ENCODE results near the gene KBTBD7. TPM values are rescaled to one million over a fixed set of nuclear protein-coding genes. Genes with fewer than 3 reads are reported as not detected.
A peak's percentile ranks its signal among the peaks of the same experiment; 100 is the strongest.

KBTBD7 gene, protein sequence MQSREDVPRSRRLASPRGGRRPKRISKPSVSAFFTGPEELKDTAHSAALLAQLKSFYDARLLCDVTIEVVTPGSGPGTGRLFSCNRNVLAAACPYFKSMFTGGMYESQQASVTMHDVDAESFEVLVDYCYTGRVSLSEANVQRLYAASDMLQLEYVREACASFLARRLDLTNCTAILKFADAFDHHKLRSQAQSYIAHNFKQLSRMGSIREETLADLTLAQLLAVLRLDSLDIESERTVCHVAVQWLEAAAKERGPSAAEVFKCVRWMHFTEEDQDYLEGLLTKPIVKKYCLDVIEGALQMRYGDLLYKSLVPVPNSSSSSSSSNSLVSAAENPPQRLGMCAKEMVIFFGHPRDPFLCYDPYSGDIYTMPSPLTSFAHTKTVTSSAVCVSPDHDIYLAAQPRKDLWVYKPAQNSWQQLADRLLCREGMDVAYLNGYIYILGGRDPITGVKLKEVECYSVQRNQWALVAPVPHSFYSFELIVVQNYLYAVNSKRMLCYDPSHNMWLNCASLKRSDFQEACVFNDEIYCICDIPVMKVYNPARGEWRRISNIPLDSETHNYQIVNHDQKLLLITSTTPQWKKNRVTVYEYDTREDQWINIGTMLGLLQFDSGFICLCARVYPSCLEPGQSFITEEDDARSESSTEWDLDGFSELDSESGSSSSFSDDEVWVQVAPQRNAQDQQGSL
- 10 to 100 TPM in 1 of 3 donors, 1 to 10 TPM in 2; 5.1 to 14.8 (median 7.0) TPM for polyA plus RNA-seq

DNA sequence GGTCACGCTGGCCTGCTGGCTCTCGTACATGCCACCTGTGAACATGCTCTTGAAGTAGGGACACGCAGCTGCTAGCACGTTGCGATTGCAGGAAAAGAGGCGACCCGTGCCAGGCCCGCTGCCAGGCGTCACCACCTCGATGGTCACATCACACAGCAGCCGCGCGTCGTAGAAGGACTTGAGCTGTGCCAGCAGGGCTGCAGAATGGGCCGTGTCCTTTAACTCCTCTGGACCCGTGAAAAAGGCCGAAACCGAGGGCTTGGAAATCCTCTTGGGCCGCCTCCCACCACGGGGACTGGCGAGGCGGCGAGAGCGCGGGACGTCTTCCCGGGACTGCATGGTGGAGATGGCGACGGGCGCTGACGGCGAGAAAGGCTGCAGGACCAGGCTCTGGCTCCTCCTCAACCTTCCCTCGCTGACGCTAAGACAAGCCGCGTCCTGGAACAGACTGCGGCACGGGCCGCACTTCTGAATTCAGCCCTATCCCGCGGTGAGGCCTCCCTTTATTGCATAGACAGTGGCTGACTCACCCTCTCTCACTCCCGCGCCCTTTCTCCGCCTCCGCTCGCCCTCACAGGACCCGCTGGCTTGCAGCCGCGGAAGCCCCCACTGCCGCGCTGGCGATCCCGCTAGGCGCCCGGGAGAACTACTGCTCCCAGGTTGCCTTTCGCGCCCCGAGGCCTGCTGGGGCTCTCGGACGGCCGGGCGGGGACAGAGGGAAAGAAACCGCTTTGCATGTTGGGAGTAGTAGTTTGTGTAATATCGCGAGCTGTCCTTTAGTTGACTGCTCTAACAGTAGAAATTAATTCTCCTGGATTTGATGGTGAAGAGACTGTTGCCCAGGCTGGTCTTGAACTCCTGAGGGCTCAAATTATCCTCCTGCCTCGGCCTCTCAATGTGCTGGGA, at the start of gene KBTBD7:
TSS of gene KBTBD7 (minus strand) at position 651 of the 906 bp plus-strand sequence. CDS start at position 339, 312 bp downstream.
- peak within 1 kb of the TSS; percentile 80 to 95 (median 91) for H3K27ac Mint-ChIP-seq
- H3K4me1 Mint-ChIP-seq, result peaks cover 33 to 53% of the 10 kb centered on the region in 2 donors
- peak; percentile 85 to 87 (median 87) for DNase-seq
- peak within 1 kb of the TSS; percentile 93 to 97 (median 96) for H3K4me3 Mint-ChIP-seq
- H3K9me3 Mint-ChIP-seq, result no peaks in the 10 kb centered on the region
- peaks cover 0 to 12% (median 10%) of the 10 kb centered on the region in 3 donors for H3K36me3 Mint-ChIP-seq
- peaks cover 2 to 5% (median 2%) of the 10 kb centered on the region in 3 donors for H3K27me3 Mint-ChIP-seq (ENCODE audit: low read depth in 3 of 3)

DNA sequence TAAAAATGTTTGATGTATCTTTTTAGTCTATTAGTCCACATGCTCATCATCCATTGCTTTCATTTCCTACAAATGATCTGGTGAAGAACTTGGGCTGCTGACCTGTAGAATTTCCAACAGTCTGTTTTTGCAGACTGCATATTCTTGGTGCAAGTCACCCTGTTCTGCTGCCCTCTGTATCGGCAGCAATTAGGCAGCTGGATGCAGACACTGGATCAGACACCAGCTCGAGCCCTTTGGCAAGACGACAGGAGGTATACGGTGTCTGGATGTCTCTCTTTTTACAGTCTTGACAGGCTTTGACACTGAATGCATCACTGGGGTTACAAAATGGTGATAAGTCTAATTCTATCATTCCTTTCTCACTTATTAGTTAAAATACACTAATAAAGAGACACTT, 47.3 kb upstream of the KBTBD7 start:
- Mint-ChIP-seq H3K27ac (no peak overlapping the region), H3K4me1 (peaks cover 12 to 16% of the 10 kb centered on the region in 2 donors), H3K4me3 (no peak overlapping the region), H3K27me3 (ENCODE audit: low read depth in 3 of 3) (no peaks in the 10 kb centered on the region), H3K9me3 (no peaks in the 10 kb centered on the region), H3K36me3 (peaks cover 14 to 17% (median 17%) of the 10 kb centered on the region in 3 donors)
- DNase-seq, result no peak

DNA sequence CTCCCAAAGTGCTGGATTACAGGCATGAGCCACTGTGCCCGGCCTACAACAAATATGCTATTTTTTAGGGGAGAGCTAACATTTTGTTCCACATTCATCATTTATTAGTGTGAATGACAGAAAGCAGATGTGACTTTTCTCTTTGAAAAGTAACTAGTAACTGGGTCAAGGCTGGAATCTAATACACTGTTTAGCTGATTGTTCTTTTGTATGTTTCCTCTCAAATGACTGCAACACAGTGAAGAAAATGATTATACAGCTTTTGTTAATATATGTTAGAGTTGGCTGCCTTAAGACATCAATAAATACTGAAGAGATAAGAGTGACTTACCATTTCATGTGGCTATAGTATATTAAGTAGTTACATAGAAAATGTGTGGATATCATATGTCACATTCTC, 42.0 kb upstream of the KBTBD7 start:
- Mint-ChIP-seq H3K4me1 (peaks cover 14 to 15% of the 10 kb centered on the region in 2 donors), H3K4me3 (no peak overlapping the region), H3K36me3 (peaks cover 28 to 40% (median 33%) of the 10 kb centered on the region in 3 donors), H3K9me3 (no peaks in the 10 kb centered on the region), H3K27me3 (ENCODE audit: low read depth in 3 of 3) (no peaks in the 10 kb centered on the region), H3K27ac (no peak overlapping the region)
- no peak for DNase-seq

DNA sequence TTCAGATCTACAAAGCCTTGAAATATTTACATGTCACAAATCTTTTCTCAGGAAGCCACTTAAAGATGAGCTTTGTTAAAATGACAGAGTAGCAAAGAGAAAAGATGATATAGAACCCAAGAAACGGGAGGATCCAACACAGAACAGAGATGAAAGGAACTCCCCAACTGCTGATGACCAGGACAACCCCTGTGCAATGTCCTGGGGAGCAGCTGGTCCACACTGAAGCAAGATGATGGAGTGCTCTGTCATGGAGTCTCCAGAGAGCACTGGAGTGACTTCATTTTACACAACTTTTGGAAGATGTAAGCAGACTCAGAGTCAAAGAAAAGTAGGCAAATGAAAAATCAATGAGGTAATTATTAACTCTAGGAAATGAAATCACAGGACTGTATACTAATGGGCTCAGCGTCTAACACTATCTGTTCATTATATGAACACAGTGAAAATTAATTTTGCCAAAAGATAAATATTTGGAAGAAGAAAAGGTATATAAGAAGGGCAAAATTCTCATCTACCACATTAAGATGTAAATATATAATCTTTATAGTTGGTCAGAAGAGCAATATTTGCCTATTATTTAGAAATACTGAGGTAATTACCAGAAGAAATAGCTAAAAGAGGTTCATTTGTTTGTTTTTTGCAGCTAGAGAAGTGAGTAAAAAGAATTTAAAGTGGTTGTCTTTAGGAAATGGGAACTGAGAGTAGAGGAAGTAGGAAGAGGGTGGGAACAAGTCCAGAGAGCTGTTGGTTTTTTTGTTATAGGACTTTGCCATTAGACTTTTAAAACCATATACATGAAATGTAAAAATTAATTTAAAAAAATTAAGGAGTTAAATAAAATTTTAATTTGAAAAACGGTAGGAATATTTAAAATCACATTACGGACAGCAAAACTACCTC, 38.5 kb upstream of the KBTBD7 start:
- H3K4me1 Mint-ChIP-seq, result peaks cover 20% of the 10 kb centered on the region in 2 donors
- no peaks in the 10 kb centered on the region for H3K9me3 Mint-ChIP-seq
- H3K27me3 Mint-ChIP-seq (ENCODE audit: low read depth in 3 of 3), result no peaks in the 10 kb centered on the region
- peak overlapping the region in 4 of 6 donors; percentile 49 to 80 (median 62) for H3K27ac Mint-ChIP-seq
- DNase-seq, result no peak
- H3K36me3 Mint-ChIP-seq, result peaks cover 13 to 39% (median 27%) of the 10 kb centered on the region in 3 donors
- peak overlapping the region in 1 of 5 donors; percentile 67 for H3K4me3 Mint-ChIP-seq

DNA sequence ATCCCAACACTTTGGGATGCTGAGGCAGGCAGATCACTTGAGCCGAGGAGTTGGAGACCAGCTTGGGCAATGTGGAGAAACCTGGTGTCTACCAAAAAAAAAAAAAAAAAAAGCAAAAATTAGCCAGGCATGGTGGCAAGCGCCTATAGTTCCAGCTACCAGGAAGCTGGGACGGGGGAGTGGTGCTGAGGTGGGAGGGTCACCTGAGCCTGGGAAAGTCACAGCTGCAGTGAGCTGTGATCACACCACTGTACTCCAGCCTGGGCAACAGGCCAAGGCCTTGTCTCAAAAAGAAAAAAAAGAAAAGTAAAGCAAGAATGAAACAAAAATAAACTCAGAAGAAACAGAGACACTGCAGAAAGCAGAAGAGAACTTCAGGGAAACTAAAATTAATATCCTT, 37.4 kb upstream of the KBTBD7 start:
- peaks cover 13 to 42% (median 27%) of the 10 kb centered on the region in 3 donors for H3K36me3 Mint-ChIP-seq
- peak overlapping the region; percentile 21 to 80 (median 54) for H3K27ac Mint-ChIP-seq
- H3K27me3 Mint-ChIP-seq (ENCODE audit: low read depth in 3 of 3), result no peaks in the 10 kb centered on the region
- DNase-seq, result peak in 2 of 3 donors; percentile 4 to 33
- H3K9me3 Mint-ChIP-seq, result no peaks in the 10 kb centered on the region
- peaks cover 20% of the 10 kb centered on the region in 2 donors for H3K4me1 Mint-ChIP-seq
- H3K4me3 Mint-ChIP-seq, result peak overlapping the region in 4 of 5 donors; percentile 49 to 67 (median 55)

DNA sequence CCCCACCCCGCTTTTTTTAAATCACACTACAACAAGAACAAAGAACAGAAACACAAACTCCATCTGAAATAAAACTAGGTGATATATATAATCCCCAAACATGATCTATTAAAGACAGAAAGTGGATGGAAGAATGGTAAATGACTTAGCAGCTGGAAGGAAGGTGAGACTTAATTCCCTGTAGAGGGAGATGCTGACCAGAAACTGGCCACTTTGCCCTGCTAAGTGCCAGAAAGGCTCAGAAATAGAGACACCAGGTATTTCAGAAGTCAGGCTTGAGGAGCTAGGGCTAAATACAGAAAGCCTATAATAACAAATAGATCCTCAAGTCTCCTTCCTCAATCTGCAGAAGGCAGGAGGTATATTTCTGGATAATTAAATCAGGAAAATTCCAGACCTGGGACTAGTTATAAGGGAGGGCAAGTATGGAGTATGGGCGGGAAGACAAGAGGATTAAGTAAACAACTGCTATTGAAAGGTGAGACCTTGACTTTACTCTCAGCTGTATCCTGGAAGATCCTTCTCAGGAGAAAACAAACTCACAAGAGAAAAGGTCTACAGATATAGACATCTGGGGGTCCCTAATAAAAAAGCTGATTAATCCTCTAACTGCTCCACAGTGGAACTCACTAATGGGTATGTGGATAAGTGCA, 36.8 kb upstream of the KBTBD7 start:
- H3K4me1 Mint-ChIP-seq, result peaks cover 20% of the 10 kb centered on the region in 2 donors
- no peak for DNase-seq
- no peaks in the 10 kb centered on the region for H3K9me3 Mint-ChIP-seq
- no peaks in the 10 kb centered on the region for H3K27me3 Mint-ChIP-seq (ENCODE audit: low read depth in 3 of 3)
- peak overlapping the region in 3 of 5 donors; percentile 52 to 67 (median 58) for H3K4me3 Mint-ChIP-seq
- peaks cover 9 to 46% (median 23%) of the 10 kb centered on the region in 3 donors for H3K36me3 Mint-ChIP-seq
- H3K27ac Mint-ChIP-seq, result peak overlapping the region; percentile 39 to 80 (median 55)

DNA sequence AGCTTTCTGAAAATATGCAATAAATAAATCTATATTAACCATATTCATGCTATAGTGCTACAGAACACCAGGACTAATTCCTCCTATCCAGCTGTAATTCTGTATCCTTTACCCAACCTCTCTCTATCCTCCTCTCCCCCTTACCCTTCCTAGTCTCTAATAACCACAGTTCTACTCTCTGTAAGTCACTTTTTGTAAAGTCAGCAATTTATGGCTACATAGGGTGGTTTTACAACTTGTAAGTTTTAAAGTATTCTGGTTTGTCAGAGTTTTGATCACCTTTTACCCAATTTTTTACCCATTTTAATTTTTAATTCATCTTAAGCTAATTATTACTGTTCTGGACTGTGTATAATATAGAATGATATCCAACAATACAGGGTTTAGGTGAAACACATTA, 35.0 kb upstream of the KBTBD7 start:
- Mint-ChIP-seq H3K4me1 (peaks cover 20% of the 10 kb centered on the region in 2 donors), H3K27me3 (ENCODE audit: low read depth in 3 of 3) (no peaks in the 10 kb centered on the region), H3K4me3 (no peak overlapping the region), H3K36me3 (peaks cover 9 to 38% (median 19%) of the 10 kb centered on the region in 3 donors), H3K9me3 (no peaks in the 10 kb centered on the region), H3K27ac (no peak overlapping the region)
- DNase-seq, result no peak

DNA sequence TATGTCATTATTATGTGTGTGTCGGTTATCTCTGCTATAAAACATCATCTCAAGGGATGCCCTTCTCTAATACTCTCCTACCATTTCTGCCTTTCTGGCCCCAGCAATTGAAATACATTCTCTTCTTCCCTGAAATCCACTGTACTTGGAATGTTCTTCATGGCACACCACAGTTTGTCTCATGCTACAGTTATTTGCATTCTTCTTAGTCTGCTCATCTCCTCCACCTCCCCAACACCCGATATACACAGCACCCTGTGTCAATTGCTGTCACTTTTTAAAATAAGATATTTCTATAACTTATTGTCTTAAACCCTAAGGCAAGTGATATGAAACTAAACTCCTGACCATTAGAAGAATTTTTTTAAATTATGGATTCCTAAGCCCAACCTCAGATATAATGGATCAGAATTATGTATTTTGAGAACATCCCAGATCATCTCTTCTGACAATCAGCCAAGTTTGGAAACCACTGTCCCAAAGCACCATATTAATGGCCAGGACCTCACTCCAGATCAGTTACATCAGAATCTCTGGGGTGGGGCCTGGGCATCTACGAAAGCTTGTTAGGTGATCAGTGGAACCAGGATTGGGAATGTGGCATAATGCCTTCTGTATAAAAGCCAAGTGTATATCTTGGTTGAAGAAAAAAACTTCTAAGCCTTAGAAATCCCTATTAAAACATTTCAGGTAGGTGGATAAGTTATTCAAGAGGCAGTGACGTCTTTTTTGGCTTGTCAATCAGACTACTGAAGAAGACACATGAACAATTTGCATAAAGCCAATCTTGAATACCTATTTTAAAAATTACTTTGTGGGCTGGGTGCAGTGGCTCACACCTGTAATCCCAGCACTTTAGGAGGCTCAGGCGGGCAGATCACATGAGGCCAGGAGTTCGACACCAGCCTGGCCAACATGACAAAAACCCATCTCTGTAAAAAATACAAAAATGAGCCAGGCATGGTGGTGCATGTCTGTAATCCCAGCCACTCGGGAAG, 30.0 kb upstream of the KBTBD7 start:
- no peaks in the 10 kb centered on the region for H3K4me1 Mint-ChIP-seq
- peak overlapping the region in 1 of 6 donors; percentile 68 for H3K27ac Mint-ChIP-seq
- peaks cover 0 to 34% (median 16%) of the 10 kb centered on the region in 3 donors for H3K36me3 Mint-ChIP-seq
- H3K9me3 Mint-ChIP-seq, result no peaks in the 10 kb centered on the region
- H3K27me3 Mint-ChIP-seq (ENCODE audit: low read depth in 3 of 3), result no peaks in the 10 kb centered on the region
- H3K4me3 Mint-ChIP-seq, result peak overlapping the region in 1 of 5 donors; percentile 57
- no peak for DNase-seq

DNA sequence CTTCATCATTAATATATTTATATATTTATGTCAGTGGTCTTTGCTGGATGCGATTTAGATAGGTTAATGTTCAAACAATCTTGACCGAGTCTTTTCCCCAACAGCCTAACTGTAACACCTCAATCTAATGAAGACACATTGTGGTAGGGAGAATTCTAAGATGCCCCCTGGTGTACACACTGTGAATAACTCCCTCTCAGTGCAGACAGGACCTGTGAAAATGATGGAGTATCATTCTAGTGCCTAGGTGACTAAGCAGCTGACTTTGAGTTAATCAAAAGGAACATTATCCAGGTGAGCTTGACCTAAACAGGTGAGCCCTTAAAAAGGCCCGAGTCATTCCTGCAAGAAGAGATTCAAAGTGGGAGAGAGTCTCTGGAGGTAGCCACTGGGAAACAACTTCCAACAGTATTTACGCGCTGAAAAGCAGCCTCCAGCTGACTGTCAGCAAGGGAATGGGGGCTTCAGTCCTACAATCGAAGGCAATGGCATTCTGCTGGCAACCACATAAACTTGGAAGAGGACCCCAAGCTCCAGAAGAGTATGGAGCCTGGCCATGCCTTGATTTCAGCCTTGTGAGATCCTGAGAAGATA, 28.0 kb upstream of the KBTBD7 start:
- Mint-ChIP-seq H3K9me3 (no peaks in the 10 kb centered on the region), H3K4me3 (no peak overlapping the region), H3K36me3 (peaks cover 0 to 37% (median 20%) of the 10 kb centered on the region in 3 donors), H3K4me1 (no peaks in the 10 kb centered on the region), H3K27me3 (ENCODE audit: low read depth in 3 of 3) (no peaks in the 10 kb centered on the region), H3K27ac (no peak overlapping the region)
- peak; percentile 16 to 46 (median 35) for DNase-seq

DNA sequence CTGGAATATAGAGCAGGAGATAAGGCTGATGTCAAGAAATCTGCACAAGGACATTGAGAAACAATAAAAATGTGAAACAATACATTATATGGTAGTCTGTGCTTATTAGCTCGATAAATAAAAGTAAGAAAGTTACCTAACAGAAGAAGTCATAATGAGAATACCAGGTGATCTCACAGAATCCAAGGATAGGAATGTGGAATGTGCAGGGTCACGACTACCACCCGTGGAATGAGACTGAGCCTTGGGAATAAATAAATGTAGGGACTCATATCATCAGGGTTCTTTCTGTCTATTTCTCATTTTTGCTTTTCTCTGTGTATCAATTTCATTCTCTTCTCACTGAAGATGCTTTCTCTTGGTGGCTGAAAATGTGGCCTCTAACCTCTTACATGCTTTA, 26.0 kb upstream of the KBTBD7 start:
- Mint-ChIP-seq H3K27me3 (ENCODE audit: low read depth in 3 of 3) (no peaks in the 10 kb centered on the region), H3K4me1 (no peaks in the 10 kb centered on the region), H3K9me3 (no peaks in the 10 kb centered on the region), H3K36me3 (peaks cover 0 to 32% (median 24%) of the 10 kb centered on the region in 3 donors), H3K27ac (no peak overlapping the region), H3K4me3 (no peak overlapping the region)
- DNase-seq, result no peak

DNA sequence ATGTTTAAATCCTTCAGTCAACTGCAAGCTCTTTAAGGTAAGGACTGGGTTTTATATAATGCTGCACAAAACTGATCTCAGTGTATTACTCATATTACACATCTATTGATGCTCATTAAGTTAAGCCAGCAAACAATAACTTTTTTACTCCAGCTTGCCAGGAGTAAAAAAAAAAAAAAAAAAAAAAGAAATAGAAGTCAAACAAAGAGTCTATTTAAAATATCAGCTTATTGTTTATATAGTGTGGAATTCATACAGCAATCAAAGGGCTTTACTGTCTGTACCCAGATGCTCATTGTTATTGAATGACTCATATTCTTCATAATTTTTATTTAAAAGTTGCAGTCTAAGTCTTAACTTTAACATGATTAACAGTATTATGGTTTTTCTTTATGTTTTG, 21.8 kb upstream of the KBTBD7 start:
- Mint-ChIP-seq H3K4me3 (no peak overlapping the region), H3K27ac (no peak overlapping the region), H3K36me3 (peaks cover 3 to 28% (median 25%) of the 10 kb centered on the region in 3 donors), H3K27me3 (ENCODE audit: low read depth in 3 of 3) (peaks cover 0 to 4% (median 2%) of the 10 kb centered on the region in 3 donors), H3K4me1 (no peaks in the 10 kb centered on the region), H3K9me3 (peaks cover 0 to 10% (median 6%) of the 10 kb centered on the region in 6 donors)
- no peak for DNase-seq
